ENCODE results near the gene STAM2. TPM values are rescaled to one million over a fixed set of nuclear protein-coding genes. Genes with fewer than 3 reads are reported as not detected.

Gene STAM2
- polyA plus RNA-seq, 1 experiment, result 38.0 TPM

DNA sequence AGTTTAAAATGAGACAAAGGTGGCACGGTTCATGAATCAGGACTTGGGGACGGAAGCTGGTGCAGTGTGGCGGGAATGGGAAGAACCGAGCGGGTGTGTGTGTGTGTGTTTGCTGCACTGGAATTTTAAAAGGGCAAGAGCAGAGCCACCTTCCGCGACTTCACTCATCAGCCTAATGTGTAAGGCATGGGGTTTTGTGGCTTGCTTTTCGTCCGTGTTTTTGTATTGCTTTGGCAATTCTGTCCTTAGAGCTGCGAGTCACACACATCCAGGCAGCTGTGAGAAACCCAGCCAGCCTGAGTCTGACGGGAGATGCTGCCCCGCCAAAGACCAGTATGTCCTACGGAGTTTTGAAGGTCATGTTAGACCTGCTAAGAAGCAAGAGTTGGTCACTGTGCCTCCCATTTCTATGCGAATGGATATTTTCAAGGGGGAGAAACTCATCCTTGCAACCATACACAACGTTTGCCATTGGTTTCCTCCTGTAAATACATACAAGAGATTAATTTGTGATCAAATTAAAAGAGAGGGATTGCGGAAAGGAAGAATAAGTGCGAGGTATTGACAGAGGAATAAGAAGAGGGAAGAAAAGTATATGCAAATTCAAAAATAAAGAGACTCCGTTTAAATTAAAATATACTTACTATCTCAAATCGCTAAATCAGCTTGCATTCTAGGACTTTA is 76.1 kb downstream of the STAM2 start:
- Histone ChIP-seq H3K4me3 (ENCODE audit: low read depth, low read length) (peak overlapping the region; percentile 59), H3K9me3 (ENCODE audit: control insufficient read depth, insufficient read depth, low read length) (no peaks in the 10 kb centered on the region; the same call in 1 of the 2 replicates), H3K27me3 (ENCODE audit: control insufficient read depth, insufficient read depth, low read length) (peaks cover 44% of the 10 kb centered on the region)

DNA sequence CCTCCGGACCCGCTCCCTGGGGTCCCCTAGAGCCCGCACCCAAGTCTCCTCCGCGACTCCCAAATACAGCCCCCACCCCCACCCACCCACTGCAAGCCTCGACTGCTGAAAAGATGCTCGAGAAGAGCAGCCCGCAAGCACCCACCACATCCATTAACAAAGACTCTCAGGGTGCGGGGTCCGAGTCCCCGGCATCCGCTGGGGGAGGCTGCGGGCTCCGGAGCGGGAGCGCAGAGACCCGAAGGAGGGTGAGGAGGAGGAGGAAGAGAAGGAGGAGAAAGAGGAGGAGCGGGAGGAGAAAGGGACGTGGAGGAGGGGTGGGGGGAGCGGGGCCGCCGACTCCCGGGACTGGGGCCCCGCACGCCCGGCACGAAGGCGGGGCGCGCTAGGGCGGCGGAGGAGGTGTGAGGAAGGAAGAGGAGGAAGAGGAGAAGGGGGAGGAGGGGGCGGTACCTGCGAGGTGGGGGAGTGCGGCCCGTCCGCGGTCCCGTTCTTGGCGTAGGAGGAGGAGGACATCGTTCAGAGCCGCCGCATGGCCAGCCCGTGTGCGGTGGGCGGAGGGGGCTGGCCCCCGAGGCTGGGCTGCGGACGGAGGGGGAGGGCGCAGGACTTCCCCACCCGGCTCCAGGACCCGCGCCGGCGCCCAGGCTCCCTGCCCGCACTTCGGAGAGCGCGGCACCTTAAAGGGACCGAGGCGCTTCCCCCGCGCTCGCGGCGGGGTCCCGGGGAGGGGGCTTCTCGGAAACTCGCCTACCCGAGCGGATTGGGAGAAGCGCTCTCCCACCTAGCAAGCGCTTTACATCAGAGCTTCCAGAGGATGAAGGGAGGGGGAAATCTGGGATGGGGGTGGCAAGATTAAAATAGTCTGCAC is 76.8 kb downstream of the STAM2 start, which contains the start of gene CACNB4:
Gene CACNB4, minus strand, starts transcription at position 549 of the 871 bp plus-strand sequence.
- POLR2A ChIA-PET, result no interaction called here
- no peaks in the 10 kb centered on the region; the same call in 1 of the 2 replicates for H3K9me3 ChIP-seq (ENCODE audit: control insufficient read depth, insufficient read depth, low read length)
- CTCF ChIA-PET, result interaction anchor here (2.1 kb wide), 1 partner anchor 62 kb away, joined by 11 read pairs; no protein-coding TSS in a partner anchor
- peaks cover 44% of the 10 kb centered on the region for H3K27me3 ChIP-seq (ENCODE audit: control insufficient read depth, insufficient read depth, low read length)
- peak within 1 kb of the TSS; percentile 59 for H3K4me3 ChIP-seq (ENCODE audit: low read depth, low read length)
- DNase-seq (ENCODE audit: low read depth, low spot score), result no peak
- no peak within 1 kb of the TSS for H3K27ac ChIP-seq (ENCODE audit: low read depth, low read length)
- TF ChIP-seq, protein P1, sequence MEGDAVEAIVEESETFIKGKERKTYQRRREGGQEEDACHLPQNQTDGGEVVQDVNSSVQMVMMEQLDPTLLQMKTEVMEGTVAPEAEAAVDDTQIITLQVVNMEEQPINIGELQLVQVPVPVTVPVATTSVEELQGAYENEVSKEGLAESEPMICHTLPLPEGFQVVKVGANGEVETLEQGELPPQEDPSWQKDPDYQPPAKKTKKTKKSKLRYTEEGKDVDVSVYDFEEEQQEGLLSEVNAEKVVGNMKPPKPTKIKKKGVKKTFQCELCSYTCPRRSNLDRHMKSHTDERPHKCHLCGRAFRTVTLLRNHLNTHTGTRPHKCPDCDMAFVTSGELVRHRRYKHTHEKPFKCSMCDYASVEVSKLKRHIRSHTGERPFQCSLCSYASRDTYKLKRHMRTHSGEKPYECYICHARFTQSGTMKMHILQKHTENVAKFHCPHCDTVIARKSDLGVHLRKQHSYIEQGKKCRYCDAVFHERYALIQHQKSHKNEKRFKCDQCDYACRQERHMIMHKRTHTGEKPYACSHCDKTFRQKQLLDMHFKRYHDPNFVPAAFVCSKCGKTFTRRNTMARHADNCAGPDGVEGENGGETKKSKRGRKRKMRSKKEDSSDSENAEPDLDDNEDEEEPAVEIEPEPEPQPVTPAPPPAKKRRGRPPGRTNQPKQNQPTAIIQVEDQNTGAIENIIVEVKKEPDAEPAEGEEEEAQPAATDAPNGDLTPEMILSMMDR (IDR thresholded peaks at IDR 0.05; ENCODE audit: low read depth, low read length), result no peak

More for the DNA sequence above, 76.1 kb downstream of the STAM2 start:
- no peak for DNase-seq (ENCODE audit: low read depth, low spot score)
- TF ChIP-seq, protein P1 (IDR thresholded peaks at IDR 0.05; ENCODE audit: low read depth, low read length), result no peak
- H3K27ac ChIP-seq (ENCODE audit: low read depth, low read length), result no peak overlapping the region
- ChIA-PET POLR2A (no interaction called here), CTCF (interaction anchor here (0.8 to 1.2 kb wide), 2 partner anchors 9 to 11 kb away, joined by 3 to 4 read pairs; no protein-coding TSS in a partner anchor)

DNA sequence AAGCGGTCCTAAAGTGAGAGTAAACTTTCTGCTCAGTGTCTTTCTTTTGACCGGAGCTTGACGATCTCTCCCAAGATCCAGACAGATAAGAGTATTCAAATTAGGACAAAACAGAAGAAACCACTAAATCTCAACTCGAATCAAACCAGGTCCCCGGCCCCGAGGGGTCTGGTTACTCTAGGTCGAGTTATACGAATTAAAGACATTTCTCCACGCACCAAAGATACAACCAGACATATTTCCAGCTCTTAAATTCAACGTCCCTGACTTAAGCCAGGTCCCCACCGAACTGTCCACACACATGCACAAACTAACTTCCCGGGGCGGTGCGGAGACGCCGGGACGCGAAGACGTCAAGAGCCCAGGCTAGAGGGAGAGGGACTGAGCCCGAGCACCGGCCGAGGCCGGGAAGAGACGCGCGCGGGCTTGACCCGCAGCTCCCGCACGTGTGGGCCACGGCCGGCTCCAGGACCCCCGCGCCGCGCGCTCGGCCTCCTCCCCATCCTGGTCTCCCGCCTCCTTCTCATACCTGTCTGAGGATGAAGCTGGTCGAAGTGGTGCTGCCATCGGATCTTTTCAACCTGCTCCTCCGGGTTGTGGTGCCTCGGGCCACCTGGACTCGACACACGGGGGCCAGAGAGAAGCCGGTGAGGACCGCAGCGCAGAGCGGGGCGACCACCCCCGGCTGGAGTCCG is 77.6 kb downstream of the STAM2 start:
- Histone ChIP-seq H3K27me3 (ENCODE audit: control insufficient read depth, insufficient read depth, low read length) (peaks cover 46% of the 10 kb centered on the region), H3K27ac (ENCODE audit: low read depth, low read length) (no peak overlapping the region), H3K4me3 (ENCODE audit: low read depth, low read length) (peak overlapping the region; percentile 59), H3K9me3 (ENCODE audit: control insufficient read depth, insufficient read depth, low read length) (no peaks in the 10 kb centered on the region; the same call in 1 of the 2 replicates)
- DNase-seq (ENCODE audit: low read depth, low spot score), result no peak
- CTCF ChIA-PET, result interaction anchor here (2.1 kb wide), 1 partner anchor 61 kb away, joined by 11 read pairs; no protein-coding TSS in a partner anchor
- TF ChIP-seq, protein P1 (IDR thresholded peaks at IDR 0.05; ENCODE audit: low read depth, low read length), result no peak
- POLR2A ChIA-PET, result no interaction called here

DNA sequence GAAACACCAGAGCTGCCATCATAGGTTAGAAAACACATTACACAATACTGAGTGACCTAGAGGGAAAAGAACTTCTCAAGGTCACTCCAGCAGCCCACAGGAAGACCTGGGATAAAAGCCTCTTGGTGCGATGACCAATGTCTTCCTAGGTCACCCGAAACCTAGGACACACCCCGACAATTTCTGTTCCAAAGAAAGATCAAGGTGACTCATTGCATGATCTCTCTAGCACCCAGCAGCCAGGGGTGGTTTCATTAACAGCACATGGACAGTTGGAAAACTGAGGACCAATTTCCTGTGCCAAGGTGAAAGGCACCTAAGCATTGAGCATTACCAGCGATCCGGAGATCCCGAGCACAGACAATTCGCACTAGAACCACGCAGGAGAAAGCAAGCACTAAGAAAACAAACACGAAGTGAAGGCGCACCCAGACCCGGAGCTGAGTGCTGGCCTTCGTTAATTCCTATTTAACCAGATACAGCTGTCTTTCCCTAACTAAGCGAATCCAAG is 78.2 kb downstream of the STAM2 start:
- H3K27me3 ChIP-seq (ENCODE audit: control insufficient read depth, insufficient read depth, low read length), result peaks cover 46% of the 10 kb centered on the region
- H3K27ac ChIP-seq (ENCODE audit: low read depth, low read length), result no peak overlapping the region
- H3K9me3 ChIP-seq (ENCODE audit: control insufficient read depth, insufficient read depth, low read length), result no peaks in the 10 kb centered on the region; the same call in 1 of the 2 replicates
- peak overlapping the region; percentile 59 for H3K4me3 ChIP-seq (ENCODE audit: low read depth, low read length)
- ChIA-PET CTCF (interaction anchor here (2.1 kb wide), 1 partner anchor 60 kb away, joined by 11 read pairs; no protein-coding TSS in a partner anchor), POLR2A (no interaction called here)
- TF ChIP-seq, protein P1 (IDR thresholded peaks at IDR 0.05; ENCODE audit: low read depth, low read length), result no peak
- no peak for DNase-seq (ENCODE audit: low read depth, low spot score)

Data from AG04450 (cell line).